HepG2 (cell line): ENCODE measurements around the gene FAM219A. TPM values are rescaled to one million over a fixed set of nuclear protein-coding genes. Genes with fewer than 3 reads are reported as not detected.

Experiments
- ARNTL ChIP-seq: sonication (generic); formaldehyde crosslinking; IDR thresholded peaks from 2 replicates; pipeline ENCODE4 v1.4.0; 2020; ENCODE audit warnings: mild to moderate bottlenecking, missing genetic modification reagents
- ASH2L ChIP-seq: fragments of 300-600, 200-600 bp; sonication (generic); IDR thresholded peaks from 2 replicates; pipeline ENCODE4 v1.7.0; 2017; ENCODE audit warnings: low read depth, mild to moderate bottlenecking, moderate library complexity, mixed read lengths, low read length; ENCODE audit not compliant: insufficient read length
- HDAC1 ChIP-seq: sonication (generic); formaldehyde crosslinking; IDR thresholded peaks from 2 replicates; pipeline ENCODE4 v1.5.1; 2020; ENCODE audit warnings: mild to moderate bottlenecking, missing genetic modification reagents
- HIC2 ChIP-seq: sonication (generic); formaldehyde crosslinking; IDR thresholded peaks from 2 replicates; pipeline ENCODE4 v1.9.0; 2022; ENCODE audit warnings: low read depth, missing genetic modification reagents
- HOXA9 ChIP-seq: sonication (generic); formaldehyde crosslinking; IDR thresholded peaks from 2 replicates; pipeline ENCODE4 v1.8.1; 2022; ENCODE audit warnings: missing genetic modification reagents, mild to moderate bottlenecking, moderate library complexity, borderline replicate concordance
- LCORL ChIP-seq, 2 experiments: fragments of 450-650 bp in 1 of 2; sonication (generic) in 1 of 2; formaldehyde crosslinking in 1 of 2; IDR thresholded peaks; 2 replicates each; pipeline versions ENCODE4 v1.5.0 to v1.6.1; 2017 to 2020; ENCODE audit warnings: antibody characterized with exemption in 1 of 2, missing genetic modification reagents in 1 of 2
- MZF1 ChIP-seq: sonication (generic); formaldehyde crosslinking; IDR thresholded peaks from 2 replicates; pipeline ENCODE4 v1.8.1; 2023; ENCODE audit warnings: mild to moderate bottlenecking, missing genetic modification reagents, borderline replicate concordance
- NR2F1 ChIP-seq, 2 experiments: fragments of 450-650 bp in 1 of 2; formaldehyde crosslinking in 1 of 2; IDR thresholded peaks; 2 replicates each; pipeline versions ENCODE4 v1.5.0 to v1.6.1; 2016 to 2020; ENCODE audit warnings: mild to moderate bottlenecking in 1 of 2, missing compliant biosample characterization in 1 of 2, missing genetic modification reagents in 1 of 2, moderate library complexity in 1 of 2
- RERE ChIP-seq: IDR thresholded peaks from 2 replicates; pipeline ENCODE4 v1.6.1; 2016; ENCODE audit warnings: low read depth, missing genetic modification reagents, missing compliant biosample characterization
- SP5 ChIP-seq: IDR thresholded peaks from 2 replicates; pipeline ENCODE4 v1.6.1; 2016; ENCODE audit warnings: low read depth, borderline replicate concordance
- TOPORS ChIP-seq: sonication (generic); formaldehyde crosslinking; IDR thresholded peaks from 2 replicates; pipeline ENCODE4 v1.8.0; 2023; ENCODE audit warnings: mild to moderate bottlenecking, missing genetic modification reagents
- ZC3H4 ChIP-seq: sonication (generic); formaldehyde crosslinking; IDR thresholded peaks from 2 replicates; pipeline ENCODE4 v1.4.0; 2020; ENCODE audit warnings: missing genetic modification reagents, borderline replicate concordance
- ZFP1 ChIP-seq: IDR thresholded peaks from 2 replicates; pipeline ENCODE4 v1.6.1; 2016
- ZFP90 ChIP-seq: sonication (generic); formaldehyde crosslinking; IDR thresholded peaks from 2 replicates; pipeline ENCODE4 v1.8.0; 2022; ENCODE audit warnings: missing genetic modification reagents, mild to moderate bottlenecking, inconsistent platforms, borderline replicate concordance
- ZIK1 ChIP-seq: sonication (generic); formaldehyde crosslinking; IDR thresholded peaks from 2 replicates; pipeline ENCODE4 v1.5.0; 2020; ENCODE audit warnings: mild to moderate bottlenecking, low read depth, missing genetic modification reagents, borderline replicate concordance
- ZNF10 ChIP-seq: sonication (generic); formaldehyde crosslinking; IDR thresholded peaks from 2 replicates; pipeline ENCODE4 v1.4.0; 2020; ENCODE audit warnings: mild to moderate bottlenecking, low read depth, missing genetic modification reagents, borderline replicate concordance
- ZNF644 ChIP-seq: IDR thresholded peaks from 2 replicates; pipeline ENCODE4 v1.6.1; 2016; ENCODE audit warnings: low read depth
- ZNF652 ChIP-seq: IDR thresholded peaks from 2 replicates; pipeline ENCODE4 v1.6.1; 2016; ENCODE audit warnings: low read depth, borderline replicate concordance
- ZNF740 ChIP-seq: sonication (generic); formaldehyde crosslinking; IDR thresholded peaks from 2 replicates; pipeline ENCODE4 v1.4.0; 2020; ENCODE audit warnings: missing genetic modification reagents
- ZNF746 ChIP-seq: sonication (generic); formaldehyde crosslinking; IDR thresholded peaks from 2 replicates; pipeline ENCODE4 v1.8.0; 2022; ENCODE audit warnings: mild to moderate bottlenecking, missing genetic modification reagents
- polyA plus RNA-seq, 8 experiments: library from polyadenylated mRNA; depleted of rRNA in 3 of 8; stranded (reverse) in 7 of 8; unstranded in 1 of 8; fragments of >200 nt; fragmentation: Illumina TruSeq in 4 of 8; extraction: Trizol in 4 of 8; gene quantifications; 2 replicates each; pipeline versions ENCODE4 v1.2.1 to v1.2.3, GENCODE V29; 2011 to 2016; ENCODE audit warnings: low read depth in 4 of 8, missing spikeins in 1 of 8, mixed read lengths in 1 of 8; ENCODE audit not compliant: insufficient read depth in 1 of 8
- total RNA-seq, 5 experiments: library from RNA; depleted of rRNA; stranded (reverse); fragments of >200 nt; fragmentation: Illumina TruSeq; extraction: Trizol; gene quantifications; 2 replicates each; pipeline ENCODE4 v1.2.3, GENCODE V29; 2016; ENCODE audit warnings: low read depth in 1 of 5

FAM219A gene
- total and polyA plus RNA-seq, 2 of the 13 experiments (the other 11 are each of a cell fraction or from before 2014, with no cell fraction given) = 3.9 to 6.4 TPM

GRCh38 chr9:34379334-34380033 is 78.9 kb downstream of the FAM219A start (continued):
- peak; percentile 63 for TF ChIP-seq ASH2L
- TF ChIP-seq ZIK1 (CRISPR knock-in tag) = 0 out of 2 replicates have a peak, but pooled peaks have one; percentile 8
- TF ChIP-seq MZF1 (CRISPR knock-in tag) = no peak
- no peak for TF ChIP-seq ZNF10 (CRISPR knock-in tag)
- TF ChIP-seq RERE (CRISPR knock-in tag) = no peak
- peak; percentile 55; the same call in 1 of the 2 replicates for TF ChIP-seq HOXA9 (CRISPR knock-in tag)
- 0 out of 2 replicates have a peak, but pooled peaks have one; percentile 62 for TF ChIP-seq ZFP90
- no peak for TF ChIP-seq ZFP1
- TF ChIP-seq HDAC1 (CRISPR knock-in tag) = 0 out of 2 replicates have a peak, but pooled peaks have one; percentile 31
- TF ChIP-seq HIC2 (CRISPR knock-in tag) = peak; percentile 7; the same call in 1 of the 2 replicates
- TF ChIP-seq ZNF652 (CRISPR knock-in tag) = peak; percentile 75
- TF ChIP-seq ZNF644 (CRISPR knock-in tag) = 0 out of 2 replicates have a peak, but pooled peaks have one; percentile 35
- peak; percentile 46; the same call in 1 of the 2 replicates for TF ChIP-seq SP5 (CRISPR knock-in tag)
- 0 out of 2 replicates have a peak, but pooled peaks have one; percentile 36 for TF ChIP-seq ZNF740 (CRISPR knock-in tag)
- TF ChIP-seq ZNF746 (CRISPR knock-in tag) = no peak
- no peak for TF ChIP-seq ZC3H4 (CRISPR knock-in tag)
- peak; percentile 28; the same call in 1 of the 2 replicates for TF ChIP-seq TOPORS (CRISPR knock-in tag)
- TF ChIP-seq LCORL (IDR thresholded peaks at IDR 0.05) = no peak
- peak; percentile 71; the same call in 1 of the 2 replicates for TF ChIP-seq LCORL (CRISPR knock-in tag; IDR thresholded peaks at IDR 0.05)
- TF ChIP-seq NR2F1 (CRISPR knock-in tag; IDR thresholded peaks at IDR 0.05) = peak; percentile 41 to 67; a peak in 3 of 4 replicates
- TF ChIP-seq ARNTL (CRISPR knock-in tag) = peak; percentile 56
